ENCODE data around the gene KRT13.

The KRT13 gene

DNA sequence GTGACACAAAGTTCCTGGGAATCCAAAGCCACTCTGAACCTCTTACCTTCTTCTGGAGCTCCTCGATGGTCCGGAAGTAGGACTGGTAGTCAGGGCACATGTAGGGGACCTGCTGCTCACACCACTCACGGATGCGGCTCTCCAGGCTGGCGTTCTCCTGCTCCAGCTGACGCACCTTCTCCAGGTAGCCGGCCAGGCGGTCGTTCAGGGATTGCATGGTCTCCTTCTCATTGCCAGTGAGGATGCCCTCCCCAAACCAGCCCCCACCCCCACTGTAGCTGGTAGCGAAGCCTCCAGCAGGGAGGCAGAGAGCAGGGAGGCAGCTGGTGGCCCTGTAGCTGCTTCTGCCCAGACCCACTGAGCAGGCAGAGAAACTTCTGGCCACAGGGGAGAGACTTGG lies 24.8 kb downstream of the KRT13 start:
- Histone ChIP-seq H4K20me1 (ENCODE audit: insufficient read depth, low read length) (no peaks in the 10 kb centered on the region), H3K4me1 (ENCODE audit: insufficient read depth, low read length, severe bottlenecking) (no peaks in the 10 kb centered on the region), H3K79me2 (ENCODE audit: insufficient read depth, low read length) (no peaks in the 10 kb centered on the region), H3F3A (ENCODE audit: insufficient read depth, low read length) (no peaks in the 10 kb centered on the region), H3K27me3 (ENCODE audit: insufficient read depth, low read length) (no peaks in the 10 kb centered on the region; the same call in 1 of the 2 replicates), H3K27ac (ENCODE audit: low read depth, low read length, poor library complexity, severe bottlenecking) (no peak overlapping the region), H3K4me2 (ENCODE audit: low read length) (no peak overlapping the region), H3K36me3 (ENCODE audit: insufficient read depth, low read length) (no peaks in the 10 kb centered on the region), H3K9me3 (ENCODE audit: low read length) (no peaks in the 10 kb centered on the region), H2AFZ (ENCODE audit: low read length) (no peak overlapping the region), H3K4me3 (ENCODE audit: low read depth, low read length, poor library complexity, severe bottlenecking) (no peak overlapping the region), H3K9ac (ENCODE audit: low read length) (no peak overlapping the region), H3K9me2 (ENCODE audit: low read depth, low read length) (no peaks in the 10 kb centered on the region)
- no peak for TF ChIP-seq EZH2 (IDR thresholded peaks at IDR 0.05; ENCODE audit: borderline replicate concordance, low read length)
- TF ChIP-seq, protein P1, sequence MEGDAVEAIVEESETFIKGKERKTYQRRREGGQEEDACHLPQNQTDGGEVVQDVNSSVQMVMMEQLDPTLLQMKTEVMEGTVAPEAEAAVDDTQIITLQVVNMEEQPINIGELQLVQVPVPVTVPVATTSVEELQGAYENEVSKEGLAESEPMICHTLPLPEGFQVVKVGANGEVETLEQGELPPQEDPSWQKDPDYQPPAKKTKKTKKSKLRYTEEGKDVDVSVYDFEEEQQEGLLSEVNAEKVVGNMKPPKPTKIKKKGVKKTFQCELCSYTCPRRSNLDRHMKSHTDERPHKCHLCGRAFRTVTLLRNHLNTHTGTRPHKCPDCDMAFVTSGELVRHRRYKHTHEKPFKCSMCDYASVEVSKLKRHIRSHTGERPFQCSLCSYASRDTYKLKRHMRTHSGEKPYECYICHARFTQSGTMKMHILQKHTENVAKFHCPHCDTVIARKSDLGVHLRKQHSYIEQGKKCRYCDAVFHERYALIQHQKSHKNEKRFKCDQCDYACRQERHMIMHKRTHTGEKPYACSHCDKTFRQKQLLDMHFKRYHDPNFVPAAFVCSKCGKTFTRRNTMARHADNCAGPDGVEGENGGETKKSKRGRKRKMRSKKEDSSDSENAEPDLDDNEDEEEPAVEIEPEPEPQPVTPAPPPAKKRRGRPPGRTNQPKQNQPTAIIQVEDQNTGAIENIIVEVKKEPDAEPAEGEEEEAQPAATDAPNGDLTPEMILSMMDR (IDR thresholded peaks at IDR 0.05; ENCODE audit: low read length) = no peak

DNA sequence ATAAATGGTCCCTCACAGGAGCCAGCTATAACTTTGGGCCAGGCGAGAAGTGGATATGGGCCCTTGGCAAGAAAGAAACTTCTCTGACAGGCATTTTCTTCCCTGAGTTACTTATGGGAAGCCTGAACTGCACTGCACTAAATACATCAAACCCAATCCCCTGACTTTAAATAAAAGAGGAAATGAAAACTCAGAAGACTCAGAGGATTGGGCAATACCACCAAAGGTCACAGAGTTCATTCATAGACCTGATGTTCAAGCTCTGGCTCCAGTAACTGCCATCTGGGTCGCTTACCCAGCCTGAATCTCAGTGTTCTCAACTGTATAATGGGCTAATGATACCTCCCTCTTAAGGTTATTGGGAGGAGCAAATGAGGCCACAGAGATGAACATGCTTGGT lies 25.3 kb downstream of the KRT13 start:
- Histone ChIP-seq H2AFZ (ENCODE audit: low read length) (no peak overlapping the region), H3K27me3 (ENCODE audit: insufficient read depth, low read length) (no peaks in the 10 kb centered on the region; the same call in 1 of the 2 replicates), H3K4me3 (ENCODE audit: low read depth, low read length, poor library complexity, severe bottlenecking) (no peak overlapping the region), H3K9ac (ENCODE audit: low read length) (no peak overlapping the region), H3K36me3 (ENCODE audit: insufficient read depth, low read length) (no peaks in the 10 kb centered on the region), H3F3A (ENCODE audit: insufficient read depth, low read length) (no peaks in the 10 kb centered on the region), H3K27ac (ENCODE audit: low read depth, low read length, poor library complexity, severe bottlenecking) (no peak overlapping the region), H3K79me2 (ENCODE audit: insufficient read depth, low read length) (no peaks in the 10 kb centered on the region), H3K4me2 (ENCODE audit: low read length) (no peak overlapping the region), H3K4me1 (ENCODE audit: insufficient read depth, low read length, severe bottlenecking) (no peaks in the 10 kb centered on the region), H3K9me3 (ENCODE audit: low read length) (no peaks in the 10 kb centered on the region), H3K9me2 (ENCODE audit: low read depth, low read length) (no peaks in the 10 kb centered on the region), H4K20me1 (ENCODE audit: insufficient read depth, low read length) (no peaks in the 10 kb centered on the region)
- TF ChIP-seq, protein P1 (IDR thresholded peaks at IDR 0.05; ENCODE audit: low read length) = no peak
- no peak for TF ChIP-seq EZH2 (IDR thresholded peaks at IDR 0.05; ENCODE audit: borderline replicate concordance, low read length)

DNA sequence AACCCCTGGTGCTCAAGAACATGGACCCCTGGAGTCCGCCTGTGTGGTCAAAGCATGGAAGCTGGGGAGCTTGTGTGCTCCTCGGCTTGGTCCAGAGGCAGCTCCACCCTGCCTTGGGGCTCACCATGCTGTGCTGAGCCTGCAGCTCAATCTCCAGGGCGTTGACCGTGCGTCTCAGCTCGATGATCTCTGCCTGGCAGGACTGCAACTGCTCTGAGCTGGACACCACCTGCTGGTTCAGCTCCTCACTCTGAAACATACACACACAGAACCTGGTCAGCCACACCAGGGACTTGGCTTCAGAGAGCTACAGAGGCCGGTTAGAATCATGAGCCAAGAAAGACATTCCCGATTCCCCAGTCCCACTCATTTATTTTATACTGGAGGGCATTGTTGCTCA lies 27.2 kb downstream of the KRT13 start:
- no peak overlapping the region for H3K9ac ChIP-seq (ENCODE audit: low read length)
- H3F3A ChIP-seq (ENCODE audit: insufficient read depth, low read length) = no peaks in the 10 kb centered on the region
- H3K79me2 ChIP-seq (ENCODE audit: insufficient read depth, low read length) = no peaks in the 10 kb centered on the region
- no peak for TF ChIP-seq EZH2 (IDR thresholded peaks at IDR 0.05; ENCODE audit: borderline replicate concordance, low read length)
- H2AFZ ChIP-seq (ENCODE audit: low read length) = no peak overlapping the region
- no peaks in the 10 kb centered on the region for H3K4me1 ChIP-seq (ENCODE audit: insufficient read depth, low read length, severe bottlenecking)
- H3K27ac ChIP-seq (ENCODE audit: low read depth, low read length, poor library complexity, severe bottlenecking) = no peak overlapping the region
- H3K9me2 ChIP-seq (ENCODE audit: low read depth, low read length) = no peaks in the 10 kb centered on the region
- no peaks in the 10 kb centered on the region for H3K36me3 ChIP-seq (ENCODE audit: insufficient read depth, low read length)
- H4K20me1 ChIP-seq (ENCODE audit: insufficient read depth, low read length) = no peaks in the 10 kb centered on the region
- no peak overlapping the region for H3K4me2 ChIP-seq (ENCODE audit: low read length)
- H3K9me3 ChIP-seq (ENCODE audit: low read length) = no peaks in the 10 kb centered on the region
- H3K4me3 ChIP-seq (ENCODE audit: low read depth, low read length, poor library complexity, severe bottlenecking) = no peak overlapping the region
- H3K27me3 ChIP-seq (ENCODE audit: insufficient read depth, low read length) = no peaks in the 10 kb centered on the region; the same call in 1 of the 2 replicates

Measured in OCI-LY1 (cell line).